Caco-2 (cell line): ENCODE results near the gene APCDD1. TPM values are rescaled to one million over a fixed set of nuclear protein-coding genes. Genes with fewer than 3 reads are reported as not detected.
"Not testable (repeated sequence)": the region's sequence is repeated elsewhere in the genome, so short reads cannot be mapped to it uniquely, and the experiment has no call there.

ENCODE experiments used
- BruUV-seq: library from RNA; stranded (reverse); fragments of 400-500 nt; replicated peaks from 2 replicates; lab custom pipeline; 2021; lab: Mats Ljungman, UMichigan
- CTCF ChIA-PET: fragments of 300-600 bp; sonication (Branson Sonifier 250); formaldehyde crosslinking; loops from one replicate; lab custom pipeline; 2022; ENCODE audit warnings: antibody characterized with exemption; lab: Charles Lee
- POLR2A ChIA-PET: fragments of 300-600 bp; sonication (Branson Sonifier 250); formaldehyde crosslinking; loops from one replicate; lab custom pipeline; 2022; ENCODE audit warnings: antibody characterized with exemption; lab: Charles Lee
- DNase-seq, 2 experiments: peaks; one replicate each; pipeline versions ENCODE4 v3.0.0 to v3.0.0-alpha.2; 2020 to 2022
- H3K27me3 ChIP-seq: replicated peaks from 2 replicates; pipeline ENCODE4 v1.6.0; 2011; ENCODE audit warnings: low read length; ENCODE audit not compliant: control insufficient read depth, insufficient read depth
- H3K36me3 ChIP-seq: 2 replicates; pipeline ENCODE4 v1.5.1; 2011; ENCODE audit warnings: low read length; ENCODE audit not compliant: control insufficient read depth, insufficient read depth
- H3K4me1 ChIP-seq: fragments of 250-450 bp; sonication (Bioruptor Pico); 2 replicates; pipeline ENCODE4 v1.5.1; 2020; ENCODE audit warnings: mild to moderate bottlenecking
- H3K4me3 ChIP-seq: 2 replicates; pipeline ENCODE4 v1.5.1; 2011; ENCODE audit warnings: low read depth, mild to moderate bottlenecking, control low read depth, low read length
- H3K9me3 ChIP-seq: fragments of 250-450 bp; sonication (Bioruptor Pico); 2 replicates; pipeline ENCODE4 v1.5.1; 2020; ENCODE audit warnings: mild to moderate bottlenecking, moderate library complexity
- H3K27ac Mint-ChIP-seq: one replicate; pipeline ENCODE4 v1.8.0; 2022; ENCODE audit warnings: mixed read lengths; ENCODE audit not compliant: unreplicated experiment
- H3K27me3 Mint-ChIP-seq: one replicate; pipeline ENCODE4 v1.8.0; 2022; ENCODE audit warnings: mixed read lengths; ENCODE audit not compliant: insufficient read depth, unreplicated experiment
- H3K36me3 Mint-ChIP-seq: one replicate; pipeline ENCODE4 v1.8.0; 2022; ENCODE audit warnings: mild to moderate bottlenecking, mixed read lengths; ENCODE audit not compliant: insufficient read depth, unreplicated experiment
- H3K4me1 Mint-ChIP-seq: one replicate; pipeline ENCODE4 v1.8.0; 2022; ENCODE audit warnings: low read depth, mixed read lengths; ENCODE audit not compliant: unreplicated experiment
- H3K4me3 Mint-ChIP-seq: one replicate; pipeline ENCODE4 v1.8.0; 2022; ENCODE audit warnings: mild to moderate bottlenecking, moderate library complexity, mixed read lengths; ENCODE audit not compliant: unreplicated experiment
- H3K9me3 Mint-ChIP-seq: one replicate; pipeline ENCODE4 v1.8.0; 2022; ENCODE audit warnings: mixed read lengths; ENCODE audit not compliant: unreplicated experiment
- intact Hi-C: fragments of 100-400 bp; cut with micrococcal nuclease; formaldehyde crosslinking; loops from one replicate; pipeline ENCODE4 v1.10.0; 2022; ENCODE audit not compliant: unreplicated experiment
- total RNA-seq: library from RNA; stranded (reverse); gene quantifications from 2 replicates; pipeline ENCODE4 v1.2.3, GENCODE V29; 2022
- TF ChIP-seq, protein P1 (sequence below), 2 experiments: fragments of 200-600 bp in 1 of 2; IDR thresholded peaks; 1 replicate in 1 of 2; 2 replicates in 1 of 2; pipeline versions ENCODE4 v1.5.1 to v1.8.0; 2011 to 2022; ENCODE audit warnings: antibody characterized with exemption in 1 of 2, control low read depth in 1 of 2, inconsistent platforms in 1 of 2, low read depth in 1 of 2, low read length in 1 of 2, mild to moderate bottlenecking in 1 of 2, moderate library complexity in 1 of 2; ENCODE audit not compliant: insufficient read depth in 1 of 2, severe bottlenecking in 1 of 2, unreplicated experiment in 1 of 2

Gene APCDD1
- total RNA-seq, 1 experiment from 2014 or later = 1.5 TPM

DNA sequence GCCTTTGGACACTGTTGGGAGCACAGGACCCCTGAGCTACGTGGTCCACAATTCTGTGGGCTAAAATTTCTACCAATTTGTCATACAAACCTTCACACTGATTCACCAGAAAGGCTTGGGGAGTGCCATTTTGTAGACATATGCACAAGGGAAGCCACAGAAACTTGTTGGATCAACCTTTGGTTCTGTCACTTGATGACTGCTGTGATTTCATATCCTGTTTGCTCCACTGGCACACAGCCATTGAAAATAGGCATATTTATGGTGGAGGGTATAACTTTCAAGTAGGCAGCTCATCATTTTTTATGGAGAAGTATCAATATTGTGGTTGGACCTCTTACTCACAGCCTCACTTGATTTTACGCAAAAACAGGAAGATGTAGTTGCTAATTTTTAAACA is 81.8 kb downstream of the APCDD1 start:
- POLR2A ChIA-PET = no interaction called here
- no TSS peak for BruUV-seq
- Histone ChIP-seq H3K36me3 (no peaks in the 10 kb centered on the region; the same call in 1 of the 2 replicates), H3K4me3 (no peak overlapping the region), H3K9me3 (no peaks in the 10 kb centered on the region), H3K4me1 (no peaks in the 10 kb centered on the region), H3K27me3 (no peaks in the 10 kb centered on the region)
- Mint-ChIP-seq H3K9me3 (no peaks in the 10 kb centered on the region), H3K27ac (no peak overlapping the region), H3K4me1 (no peaks in the 10 kb centered on the region), H3K4me3 (no peak overlapping the region), H3K36me3 (peaks cover 27% of the 10 kb centered on the region), H3K27me3 (no peaks in the 10 kb centered on the region)
- no peak for DNase-seq
- TF ChIP-seq, protein P1, sequence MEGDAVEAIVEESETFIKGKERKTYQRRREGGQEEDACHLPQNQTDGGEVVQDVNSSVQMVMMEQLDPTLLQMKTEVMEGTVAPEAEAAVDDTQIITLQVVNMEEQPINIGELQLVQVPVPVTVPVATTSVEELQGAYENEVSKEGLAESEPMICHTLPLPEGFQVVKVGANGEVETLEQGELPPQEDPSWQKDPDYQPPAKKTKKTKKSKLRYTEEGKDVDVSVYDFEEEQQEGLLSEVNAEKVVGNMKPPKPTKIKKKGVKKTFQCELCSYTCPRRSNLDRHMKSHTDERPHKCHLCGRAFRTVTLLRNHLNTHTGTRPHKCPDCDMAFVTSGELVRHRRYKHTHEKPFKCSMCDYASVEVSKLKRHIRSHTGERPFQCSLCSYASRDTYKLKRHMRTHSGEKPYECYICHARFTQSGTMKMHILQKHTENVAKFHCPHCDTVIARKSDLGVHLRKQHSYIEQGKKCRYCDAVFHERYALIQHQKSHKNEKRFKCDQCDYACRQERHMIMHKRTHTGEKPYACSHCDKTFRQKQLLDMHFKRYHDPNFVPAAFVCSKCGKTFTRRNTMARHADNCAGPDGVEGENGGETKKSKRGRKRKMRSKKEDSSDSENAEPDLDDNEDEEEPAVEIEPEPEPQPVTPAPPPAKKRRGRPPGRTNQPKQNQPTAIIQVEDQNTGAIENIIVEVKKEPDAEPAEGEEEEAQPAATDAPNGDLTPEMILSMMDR (IDR thresholded peaks at IDR 0.05; ENCODE audit: insufficient read depth in 1 of 2, low read depth in 1 of 2, low read length in 1 of 2, severe bottlenecking in 1 of 2, unreplicated experiment in 1 of 2) = no peak
- intact Hi-C loops = no loop called here
- CTCF ChIA-PET = no interaction called here

- H3K27ac Mint-ChIP-seq = no peak overlapping the region
- CTCF ChIA-PET = no interaction called here
- H3K36me3 ChIP-seq = peaks cover 1% of the 10 kb centered on the region
These were observed 83.3 kb downstream of the APCDD1 start for GRCh38 chr18:10537765-10538164.

DNA sequence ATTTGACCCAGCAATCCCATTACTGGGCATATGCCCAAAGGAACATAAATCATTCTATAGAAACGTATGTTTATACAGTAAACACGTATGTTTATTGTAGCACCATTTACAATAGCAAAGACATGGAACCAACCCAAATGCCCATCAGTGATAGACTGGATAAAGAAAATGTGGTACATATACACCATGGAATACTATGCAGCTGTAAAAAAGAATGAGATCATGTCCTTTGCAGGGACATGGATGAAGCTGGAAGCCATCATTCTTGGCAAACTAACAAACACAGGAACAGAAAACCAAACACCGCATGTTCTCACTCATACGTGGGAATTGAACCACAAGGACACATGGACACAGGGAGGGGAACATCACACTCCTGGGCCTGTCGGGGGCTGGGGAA is 84.7 kb downstream of the APCDD1 start:
- CTCF ChIA-PET, intact Hi-C loops, H3K27ac Mint-ChIP-seq, H3K36me3 ChIP-seq, H3K4me3 ChIP-seq, H3K27me3 ChIP-seq, H3K27me3 Mint-ChIP-seq, DNase-seq, POLR2A ChIA-PET, BruUV-seq, H3K4me3 Mint-ChIP-seq, H3K4me1 Mint-ChIP-seq, H3K9me3 Mint-ChIP-seq, H3K9me3 ChIP-seq, H3K4me1 ChIP-seq: not testable (repeated sequence)
- H3K36me3 Mint-ChIP-seq = peaks cover 43% of the 10 kb centered on the region

More at GRCh38 chr18:10537765-10538164, 83.3 kb downstream of the APCDD1 start:
- Mint-ChIP-seq H3K9me3 (no peaks in the 10 kb centered on the region), H3K4me3 (no peak overlapping the region), H3K4me1 (no peaks in the 10 kb centered on the region), H3K27me3 (no peaks in the 10 kb centered on the region), H3K36me3 (peaks cover 34% of the 10 kb centered on the region)
- POLR2A ChIA-PET = no interaction called here
- TF ChIP-seq, protein P1 (IDR thresholded peaks at IDR 0.05; ENCODE audit: insufficient read depth in 1 of 2, low read depth in 1 of 2, low read length in 1 of 2, severe bottlenecking in 1 of 2, unreplicated experiment in 1 of 2) = no peak
- Histone ChIP-seq H3K9me3 (no peaks in the 10 kb centered on the region), H3K4me3 (no peak overlapping the region), H3K4me1 (no peaks in the 10 kb centered on the region), H3K27me3 (no peaks in the 10 kb centered on the region)
- DNase-seq = no peak
- no TSS peak for BruUV-seq
- intact Hi-C loops = no loop called here

Other genes with a start within 250 kb of the APCDD1 start
- 41.5 and 42.6 TPM in 2 replicates for gene NAPG, start 71.4 kb downstream of the APCDD1 start, total RNA-seq